DOHH2 (cell line): ENCODE measurements around the gene MACROD2.

ENCODE experiments used
- CTCF ChIP-seq: fragments of 200-600 bp; sonication (generic); IDR thresholded peaks from one replicate; pipeline ENCODE4 v1.5.1; 2014; ENCODE audit warnings: antibody characterized with exemption, mild to moderate bottlenecking, low read depth, low read length; ENCODE audit not compliant: poor library complexity, severe bottlenecking
- EZH2phosphoT487 ChIP-seq: fragments of 200-600 bp; sonication (generic); IDR thresholded peaks from 2 replicates; pipeline ENCODE4 v1.6.1; 2017; ENCODE audit warnings: borderline replicate concordance, mild to moderate bottlenecking, antibody characterized with exemption, low read length, moderate library complexity, mixed read lengths

- no peak for TF ChIP-seq CTCF
- no peak for TF ChIP-seq EZH2phosphoT487
Measured at GRCh38 chr20:15889514-15890256, 1894.4 kb downstream of the MACROD2 start.
